GM21360 (cell line): ENCODE results near the gene SAMD9.
"Not testable (repeated sequence)": the region's sequence is repeated elsewhere in the genome, so short reads cannot be mapped to it uniquely, and the experiment has no call there.

Experiments used
- ATAC-seq: cut with Tn5 transposase; IDR thresholded peaks from one replicate; pipeline ENCODE4 v1.9.1; 2021; ENCODE audit warnings: mild to moderate bottlenecking, moderate library complexity; ENCODE audit not compliant: unreplicated experiment

The SAMD9 gene

GRCh38 chr7:93120592-93121549 lies 3.1 kb upstream of the SAMD9 start:
- no peak for ATAC-seq

DNA sequence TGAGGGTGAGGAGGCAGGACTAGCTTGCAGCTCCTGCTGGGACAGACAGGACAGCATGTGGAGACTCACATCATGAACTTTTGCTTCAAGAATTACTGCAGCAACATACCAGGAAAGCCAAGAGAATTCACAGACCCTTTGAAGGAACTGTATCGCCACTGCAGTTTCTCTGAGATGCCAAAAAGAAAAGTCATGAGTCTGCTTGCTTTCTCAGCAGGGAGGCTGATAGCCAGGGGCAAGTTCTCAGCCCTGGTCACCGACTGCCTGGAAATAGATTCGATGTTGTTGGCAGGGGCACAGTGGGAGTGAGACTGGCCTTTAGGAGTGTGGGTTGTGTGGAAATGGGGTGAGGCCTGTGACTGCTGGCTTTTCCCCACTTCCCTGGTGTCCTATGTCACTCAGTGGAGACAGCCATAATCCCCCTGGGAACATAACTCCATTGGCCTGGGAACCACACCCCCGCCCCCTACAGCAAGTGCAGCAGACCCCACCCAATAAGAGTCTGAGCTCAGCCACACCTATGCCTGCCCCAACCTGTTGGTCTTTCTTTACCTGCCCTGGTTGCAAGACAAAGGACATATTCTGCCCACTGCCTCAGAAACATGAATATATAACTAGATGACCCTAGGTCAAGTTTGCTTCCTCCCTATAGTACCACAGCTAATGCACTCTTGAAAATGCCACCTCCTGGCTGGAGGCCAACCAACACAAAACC lies 1.6 kb upstream of the SAMD9 start:
- ATAC-seq, result no peak

DNA sequence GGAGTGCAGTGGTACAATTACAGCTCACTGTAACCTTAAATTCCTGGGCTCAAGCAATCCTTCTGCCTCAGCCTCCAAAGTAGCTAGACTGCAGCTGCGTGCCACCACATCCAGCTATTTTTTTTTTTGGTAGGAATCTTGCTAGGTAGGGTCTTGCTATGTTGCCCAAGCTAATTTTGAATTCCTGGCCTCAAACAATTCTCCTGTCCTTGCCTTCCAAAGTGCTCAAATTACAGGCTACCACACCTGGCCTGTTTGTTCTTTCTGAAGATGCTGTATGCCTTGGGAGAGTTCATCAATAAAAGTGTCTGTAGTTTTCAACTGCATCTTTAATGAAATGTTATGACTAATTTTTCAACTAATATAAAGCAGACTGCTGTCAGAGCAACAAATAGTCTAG lies 452 bp downstream of the SAMD9 start:
- ATAC-seq, result no peak

DNA sequence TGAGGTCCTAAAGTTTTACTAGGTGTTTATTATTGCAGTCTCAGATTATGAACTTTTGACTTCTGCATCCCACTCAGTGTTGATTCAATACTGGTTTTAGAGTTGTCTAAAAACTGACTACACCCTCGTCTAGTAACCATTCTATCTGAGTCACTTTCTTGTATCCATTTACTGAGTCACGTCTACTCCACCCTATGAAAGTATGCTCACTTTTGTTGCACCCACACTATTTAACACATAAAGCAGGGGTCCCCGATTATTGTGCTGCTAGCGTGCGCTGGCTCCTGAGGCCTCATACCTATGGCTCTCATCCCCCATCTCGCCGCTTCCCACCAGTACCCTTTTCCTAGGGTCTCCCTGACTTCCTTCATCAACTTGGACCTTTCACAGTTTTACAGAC lies 2.0 kb downstream of the SAMD9 start:
- ATAC-seq, result no peak

- ATAC-seq, result no peak
Measured at GRCh38 chr7:93108003-93108402, 9.8 kb downstream of the SAMD9 start.

DNA sequence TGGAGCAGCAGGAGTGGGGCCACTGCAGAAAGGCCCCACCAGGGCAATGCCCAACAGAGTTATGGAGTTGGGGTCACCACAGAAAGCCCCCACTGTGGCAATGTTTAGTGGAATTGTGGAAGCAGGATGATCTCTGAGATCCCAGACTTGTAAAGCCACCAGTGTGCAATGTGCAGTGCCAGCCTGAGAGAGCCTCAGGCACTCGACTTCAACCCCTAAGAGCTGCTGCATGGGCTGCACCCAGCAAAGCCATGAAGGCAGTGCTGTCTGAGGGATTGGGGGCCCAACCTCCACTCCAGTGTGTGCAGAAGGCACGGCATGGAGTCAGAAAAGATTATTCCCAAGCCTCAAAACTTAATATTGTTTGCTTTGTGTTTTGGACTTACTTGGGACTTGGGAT lies 20.4 kb downstream of the SAMD9 start:
- ATAC-seq, result no peak

- ATAC-seq, result peak; percentile 76
Measured at GRCh38 chr7:93092757-93093370, 24.9 kb downstream of the SAMD9 start.

DNA sequence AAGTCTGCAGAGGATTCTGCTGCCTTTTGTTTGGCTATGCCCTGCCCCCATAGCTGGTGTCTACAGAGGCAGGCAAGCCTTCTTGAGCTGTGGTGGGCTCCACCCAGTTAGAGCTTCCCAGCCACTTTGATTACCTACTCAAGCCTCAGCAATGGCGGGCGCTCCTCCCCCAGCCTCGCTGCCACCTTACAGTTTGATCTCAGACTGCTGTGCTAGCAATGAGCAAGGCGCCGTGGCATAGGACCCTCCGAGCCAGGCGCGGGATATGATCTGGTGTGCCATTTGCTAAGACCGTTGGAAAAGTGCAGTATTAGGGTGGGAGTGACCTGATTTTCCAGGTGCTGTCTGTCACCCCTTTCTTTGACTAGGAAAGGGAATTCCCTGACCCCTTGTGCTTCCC lies 44.4 kb downstream of the SAMD9 start:
- ATAC-seq, result not testable (repeated sequence)

DNA sequence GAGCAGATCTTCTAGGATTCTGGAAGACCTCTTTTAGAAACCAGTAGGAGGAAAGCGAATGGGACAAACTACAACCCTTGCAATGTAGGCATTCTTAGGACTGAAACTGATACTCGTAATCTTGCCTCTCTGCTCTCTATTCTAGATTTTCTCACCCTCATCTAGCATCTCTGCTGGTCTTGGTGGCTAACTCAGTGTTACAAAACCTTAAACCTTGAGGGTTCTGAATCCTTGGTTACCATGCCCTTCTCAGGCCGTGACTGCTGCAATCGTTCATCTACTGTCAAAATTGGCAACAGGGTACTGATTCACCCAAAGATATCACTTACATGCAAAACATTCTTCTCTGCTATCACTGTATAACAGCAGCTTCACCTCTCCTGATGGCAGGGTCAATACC lies 55.2 kb downstream of the SAMD9 start:
- no peak for ATAC-seq

DNA sequence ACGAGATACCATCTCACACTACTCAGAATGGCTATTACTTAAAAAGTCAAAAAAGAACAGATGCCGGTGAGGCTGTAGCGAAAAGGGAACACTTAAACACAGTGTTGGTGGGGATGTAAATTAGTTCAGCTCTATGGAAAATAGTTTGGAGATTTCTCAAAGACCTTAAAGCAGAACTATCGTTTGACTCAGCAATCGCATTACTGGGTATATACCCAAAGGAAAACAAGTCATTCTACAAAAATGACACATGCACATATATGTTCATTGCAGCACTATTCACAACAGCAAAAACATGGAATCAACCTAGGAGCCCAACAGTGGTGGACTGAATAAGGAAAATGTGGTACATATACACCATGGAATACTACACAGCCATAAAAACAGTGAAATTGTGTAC lies 56.9 kb downstream of the SAMD9 start:
- ATAC-seq, result no peak

DNA sequence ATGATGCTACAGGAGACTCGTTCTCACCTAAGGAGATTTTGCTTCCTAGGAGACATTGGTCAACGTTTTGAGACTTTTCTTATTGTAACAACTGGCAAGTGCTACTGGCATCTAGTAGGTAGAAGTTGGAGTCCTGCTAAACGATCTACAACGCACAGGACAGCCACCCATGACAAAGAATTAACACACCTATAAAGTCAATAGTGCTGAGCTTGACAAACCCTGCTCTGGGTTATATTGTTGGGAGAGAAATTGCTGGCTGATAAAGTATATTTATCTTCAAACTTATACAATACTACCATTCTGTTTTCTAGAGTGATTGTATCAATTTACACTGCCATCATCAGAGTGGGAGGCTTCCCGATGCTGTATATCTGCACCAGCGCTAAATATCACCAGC lies 57.8 kb downstream of the SAMD9 start:
- ATAC-seq, result no peak

DNA sequence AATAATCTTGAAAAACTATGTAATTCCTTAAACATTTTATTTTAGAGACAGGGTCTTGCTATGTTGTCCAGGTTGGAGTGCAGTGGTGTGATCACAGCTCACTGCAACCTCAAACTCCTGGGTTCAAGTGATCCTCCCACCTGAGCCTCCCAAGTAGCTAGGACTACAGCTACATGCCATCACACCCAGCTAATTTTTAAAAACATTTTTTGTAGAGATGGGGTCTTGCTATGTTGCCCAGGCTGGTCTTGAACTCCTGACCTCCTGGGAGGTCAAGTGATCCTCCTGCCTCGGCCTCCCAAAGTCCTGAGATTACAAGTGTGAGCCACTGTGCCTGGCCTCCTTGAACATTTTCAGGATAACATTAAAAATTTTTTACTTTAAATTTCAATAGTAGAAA lies 61.2 kb downstream of the SAMD9 start:
- not testable (repeated sequence) for ATAC-seq

DNA sequence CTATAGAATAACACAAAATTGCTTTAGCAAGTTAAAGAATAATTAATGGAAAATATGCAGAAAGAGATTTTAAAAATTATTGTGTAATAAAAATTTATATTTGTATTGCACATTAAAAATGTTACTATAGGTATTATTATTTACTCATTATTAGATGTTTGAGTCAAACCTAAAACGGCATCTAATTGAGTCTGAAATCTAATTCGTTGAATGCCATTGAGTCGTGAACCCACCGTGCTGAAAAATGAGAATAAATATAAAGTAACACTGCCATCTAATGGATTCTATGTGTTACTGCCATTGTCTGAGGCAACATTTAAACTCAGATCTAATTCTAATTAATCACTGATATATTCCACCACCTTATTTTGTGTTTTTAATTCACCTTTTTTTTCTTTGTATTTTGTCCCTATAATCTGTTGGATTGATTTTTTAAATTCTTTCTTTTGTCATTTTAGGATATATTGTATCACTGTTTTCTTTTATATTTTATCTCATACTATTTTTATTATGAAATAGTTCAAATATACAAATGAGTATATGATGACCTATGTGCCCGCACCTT lies 62.2 kb downstream of the SAMD9 start:
- ATAC-seq, result no peak

DNA sequence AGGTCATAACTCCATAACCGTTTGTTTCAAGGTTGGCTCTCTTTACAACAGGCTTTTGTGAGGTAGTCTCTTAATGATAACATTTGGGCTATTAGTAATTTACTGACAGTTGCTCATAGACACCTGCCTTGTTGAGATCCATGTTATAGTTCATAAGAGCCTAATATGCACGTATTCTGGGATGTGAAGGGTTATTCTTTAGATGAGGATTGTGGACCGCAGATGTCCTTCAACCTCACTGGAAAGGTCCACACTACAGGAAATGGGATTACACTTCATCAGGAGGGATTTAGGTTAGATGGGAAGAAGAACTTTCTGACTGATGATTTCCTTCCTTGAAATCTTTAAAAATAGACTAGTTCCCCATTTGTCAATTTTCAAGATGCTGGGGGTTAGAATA lies 62.8 kb downstream of the SAMD9 start:
- ATAC-seq, result no peak

- ATAC-seq, result no peak
Measured at GRCh38 chr7:93053949-93054943, 63.5 kb downstream of the SAMD9 start.

GRCh38 chr7:93053209-93053948 lies 64.4 kb downstream of the SAMD9 start:
- no peak for ATAC-seq

DNA sequence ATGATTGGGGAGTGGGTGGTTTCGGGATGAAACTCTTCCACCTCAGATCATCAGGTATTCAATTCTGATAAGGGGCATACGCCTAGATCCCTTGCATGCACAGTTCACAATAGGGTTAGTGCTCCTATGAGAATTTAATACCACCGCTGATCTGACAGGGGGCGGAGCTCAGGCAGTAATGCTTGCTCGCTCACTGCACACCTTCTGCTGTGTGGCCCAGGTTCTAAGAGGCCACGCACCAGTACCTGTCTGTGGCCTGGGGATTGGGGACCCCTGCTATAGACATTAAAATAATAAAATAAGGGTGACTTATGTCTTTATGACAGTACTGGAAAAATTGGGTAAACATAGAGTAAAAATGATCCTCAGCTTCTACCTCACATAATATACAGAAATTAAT lies 66.1 kb downstream of the SAMD9 start:
- ATAC-seq, result no peak
